ENCODE measurements around the gene FUT8. TPM values are rescaled to one million over a fixed set of nuclear protein-coding genes. Genes with fewer than 3 reads are reported as not detected.
A peak's percentile ranks its signal among the peaks of the same experiment; 100 is the strongest.

The FUT8 gene
- total RNA-seq, 1 experiment from 2014 or later = 42.3 TPM

DNA sequence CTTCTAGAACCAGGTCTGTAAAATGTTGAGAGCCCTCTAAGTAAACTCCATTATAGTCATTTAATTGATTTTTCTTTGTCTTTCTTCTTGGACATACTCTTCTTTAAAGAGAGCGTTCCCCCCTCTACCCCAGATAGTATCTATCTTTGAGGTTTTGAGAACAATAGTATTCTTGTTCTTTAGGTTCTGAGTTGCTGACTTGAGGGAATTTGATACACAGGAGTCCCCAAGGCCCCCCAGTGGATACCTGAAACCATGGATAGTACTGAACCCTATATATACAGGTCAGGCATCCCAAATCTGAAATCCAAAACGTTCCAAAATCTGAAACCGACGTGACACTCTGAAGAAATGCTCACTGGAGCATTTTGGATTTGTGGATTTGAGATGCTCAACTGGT is 65.5 kb downstream of the FUT8 start:
- RAD21 ChIA-PET (ENCODE audit: low non-redundant PET in 1 of 2, low total read pairs in 2 of 2, uncharacterized antibody in 2 of 2, unreplicated experiment in 2 of 2) = no interaction called here
- H4K20me1 ChIP-seq (ENCODE audit: insufficient read depth) = no peaks in the 10 kb centered on the region

DNA sequence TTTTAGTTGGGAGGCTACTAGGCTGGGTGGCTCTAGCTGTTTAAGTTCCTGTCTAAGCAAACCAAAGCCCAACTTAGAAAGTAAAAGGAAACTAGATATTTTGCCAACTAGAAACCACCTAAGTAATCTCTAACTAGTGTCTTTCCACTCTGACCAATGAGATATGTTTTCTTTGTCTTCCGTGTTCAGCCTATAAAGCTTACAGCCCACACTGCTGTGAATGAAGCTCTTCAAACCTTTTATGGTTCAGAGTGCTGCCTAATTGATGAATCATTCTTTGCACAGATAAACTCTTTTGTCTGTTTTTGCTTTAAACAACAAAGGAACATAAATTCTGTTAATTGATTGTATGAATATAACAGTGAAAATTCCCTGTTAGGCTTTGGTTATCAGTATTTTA is 66.1 kb downstream of the FUT8 start:
- BruUV-seq (replicated peaks) = no TSS peak
- Histone ChIP-seq H3K4me2 (ENCODE audit: low read length) (peak overlapping the region; percentile 37), H3K4me1 (ENCODE audit: control insufficient read depth in 1 of 2, insufficient read depth in 2 of 2, low read length in 2 of 2) (peaks cover 8 to 35% of the 10 kb centered on the region in 2 experiments; a peak in 3 of 4 replicates), H2AFZ (ENCODE audit: low read depth, low read length, poor library complexity, severe bottlenecking) (no peak overlapping the region), H3K9me2 (ENCODE audit: insufficient read depth) (no peaks in the 10 kb centered on the region), H4K20me1 (ENCODE audit: insufficient read depth) (no peaks in the 10 kb centered on the region), H3K79me2 (ENCODE audit: insufficient read depth, low read length) (no peaks in the 10 kb centered on the region), H3K36me3 (ENCODE audit: control insufficient read depth in 1 of 2, insufficient read depth in 2 of 2, low read length in 2 of 2) (no peaks in the 10 kb centered on the region), H3K27me3 (ENCODE audit: insufficient read depth, low read length) (no peaks in the 10 kb centered on the region), H3K4me3 (replicated peaks in 1 of 2; ENCODE audit: low read depth in 1 of 2, low read length in 2 of 2) (no peak overlapping the region), H3K27ac (ENCODE audit: low read depth, low read length) (no peak overlapping the region), H3K9ac (ENCODE audit: low read length) (no peak overlapping the region), H3K9me3 (ENCODE audit: control insufficient read depth in 1 of 2, insufficient read depth in 1 of 2, low read depth in 1 of 2, low read length in 2 of 2) (no peaks in the 10 kb centered on the region)
- TF ChIP-seq SIN3A (IDR thresholded peaks at IDR 0.05; ENCODE audit: low read depth) = no peak
- TF ChIP-seq FOSL1 (IDR thresholded peaks at IDR 0.05; ENCODE audit: low read depth) = peak; percentile 30; the same call in 1 of the 2 replicates
- ChIA-PET POLR2A (no interaction called here), RAD21 (ENCODE audit: low non-redundant PET in 1 of 2, low total read pairs in 2 of 2, uncharacterized antibody in 2 of 2, unreplicated experiment in 2 of 2) (no interaction called here), CTCF (no interaction called here)
- intact Hi-C loops (cut with micrococcal nuclease) = no loop called here
- ATAC-seq (peak; percentile 77), DNase-seq (ENCODE audit: low read depth, low spot score) (peak; percentile 38)

More for the DNA sequence above, 65.5 kb downstream of the FUT8 start:
- TF ChIP-seq POLR2AphosphoS5 (IDR thresholded peaks at IDR 0.05; ENCODE audit: low read depth, low read length) = no peak
- TF ChIP-seq, protein P1, sequence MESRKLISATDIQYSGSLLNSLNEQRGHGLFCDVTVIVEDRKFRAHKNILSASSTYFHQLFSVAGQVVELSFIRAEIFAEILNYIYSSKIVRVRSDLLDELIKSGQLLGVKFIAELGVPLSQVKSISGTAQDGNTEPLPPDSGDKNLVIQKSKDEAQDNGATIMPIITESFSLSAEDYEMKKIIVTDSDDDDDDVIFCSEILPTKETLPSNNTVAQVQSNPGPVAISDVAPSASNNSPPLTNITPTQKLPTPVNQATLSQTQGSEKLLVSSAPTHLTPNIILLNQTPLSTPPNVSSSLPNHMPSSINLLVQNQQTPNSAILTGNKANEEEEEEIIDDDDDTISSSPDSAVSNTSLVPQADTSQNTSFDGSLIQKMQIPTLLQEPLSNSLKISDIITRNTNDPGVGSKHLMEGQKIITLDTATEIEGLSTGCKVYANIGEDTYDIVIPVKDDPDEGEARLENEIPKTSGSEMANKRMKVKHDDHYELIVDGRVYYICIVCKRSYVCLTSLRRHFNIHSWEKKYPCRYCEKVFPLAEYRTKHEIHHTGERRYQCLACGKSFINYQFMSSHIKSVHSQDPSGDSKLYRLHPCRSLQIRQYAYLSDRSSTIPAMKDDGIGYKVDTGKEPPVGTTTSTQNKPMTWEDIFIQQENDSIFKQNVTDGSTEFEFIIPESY (IDR thresholded peaks at IDR 0.05; ENCODE audit: extremely low read depth, insufficient replicate concordance, low read length) = no peak
- TF ChIP-seq RAD21 (IDR thresholded peaks at IDR 0.05; ENCODE audit: low read depth) = no peak
- no peak for TF ChIP-seq ELF1 (IDR thresholded peaks at IDR 0.05; ENCODE audit: borderline replicate concordance, low read depth)
- TF ChIP-seq SRF (IDR thresholded peaks at IDR 0.05; ENCODE audit: low read depth) = no peak
- no peak for TF ChIP-seq POLR2A (IDR thresholded peaks at IDR 0.05; ENCODE audit: borderline replicate concordance, extremely low read depth, insufficient read depth, insufficient read length)
- Histone ChIP-seq H3K9me2 (ENCODE audit: insufficient read depth) (no peaks in the 10 kb centered on the region), H3K4me3 (replicated peaks in 1 of 2; ENCODE audit: low read depth in 1 of 2, low read length in 2 of 2) (no peak overlapping the region), H3K27ac (ENCODE audit: low read depth, low read length) (no peak overlapping the region), H3K9me3 (ENCODE audit: control insufficient read depth in 1 of 2, insufficient read depth in 1 of 2, low read depth in 1 of 2, low read length in 2 of 2) (no peaks in the 10 kb centered on the region), H3K4me1 (ENCODE audit: control insufficient read depth in 1 of 2, insufficient read depth in 2 of 2, low read length in 2 of 2) (peaks cover 8 to 29% of the 10 kb centered on the region in 2 experiments; a peak in 3 of 4 replicates), H2AFZ (ENCODE audit: low read depth, low read length, poor library complexity, severe bottlenecking) (no peak overlapping the region), H3K27me3 (ENCODE audit: insufficient read depth, low read length) (no peaks in the 10 kb centered on the region), H3K79me2 (ENCODE audit: insufficient read depth, low read length) (no peaks in the 10 kb centered on the region), H3K9ac (ENCODE audit: low read length) (no peak overlapping the region), H3K36me3 (ENCODE audit: control insufficient read depth in 1 of 2, insufficient read depth in 2 of 2, low read length in 2 of 2) (no peaks in the 10 kb centered on the region), H3K4me2 (ENCODE audit: low read length) (peak overlapping the region; percentile 37)
- CTCF ChIA-PET = no interaction called here
- ATAC-seq (peak; percentile 80), DNase-seq (ENCODE audit: low read depth, low spot score) (peak; percentile 16)
- no TSS peak for BruUV-seq (replicated peaks)
- POLR2A ChIA-PET = no interaction called here
- intact Hi-C loops (cut with micrococcal nuclease) = no loop called here

All from HCT116 (cell line).